ENCODE data around the gene UNC13D. TPM values are rescaled to one million over a fixed set of nuclear protein-coding genes. Genes with fewer than 3 reads are reported as not detected.

Gene UNC13D
- total and polyA plus RNA-seq, 9 of the 15 experiments (the other 6 are each of a cell fraction or from before 2014, with no cell fraction given): 0.86 to 244 (median 69.2) TPM

DNA sequence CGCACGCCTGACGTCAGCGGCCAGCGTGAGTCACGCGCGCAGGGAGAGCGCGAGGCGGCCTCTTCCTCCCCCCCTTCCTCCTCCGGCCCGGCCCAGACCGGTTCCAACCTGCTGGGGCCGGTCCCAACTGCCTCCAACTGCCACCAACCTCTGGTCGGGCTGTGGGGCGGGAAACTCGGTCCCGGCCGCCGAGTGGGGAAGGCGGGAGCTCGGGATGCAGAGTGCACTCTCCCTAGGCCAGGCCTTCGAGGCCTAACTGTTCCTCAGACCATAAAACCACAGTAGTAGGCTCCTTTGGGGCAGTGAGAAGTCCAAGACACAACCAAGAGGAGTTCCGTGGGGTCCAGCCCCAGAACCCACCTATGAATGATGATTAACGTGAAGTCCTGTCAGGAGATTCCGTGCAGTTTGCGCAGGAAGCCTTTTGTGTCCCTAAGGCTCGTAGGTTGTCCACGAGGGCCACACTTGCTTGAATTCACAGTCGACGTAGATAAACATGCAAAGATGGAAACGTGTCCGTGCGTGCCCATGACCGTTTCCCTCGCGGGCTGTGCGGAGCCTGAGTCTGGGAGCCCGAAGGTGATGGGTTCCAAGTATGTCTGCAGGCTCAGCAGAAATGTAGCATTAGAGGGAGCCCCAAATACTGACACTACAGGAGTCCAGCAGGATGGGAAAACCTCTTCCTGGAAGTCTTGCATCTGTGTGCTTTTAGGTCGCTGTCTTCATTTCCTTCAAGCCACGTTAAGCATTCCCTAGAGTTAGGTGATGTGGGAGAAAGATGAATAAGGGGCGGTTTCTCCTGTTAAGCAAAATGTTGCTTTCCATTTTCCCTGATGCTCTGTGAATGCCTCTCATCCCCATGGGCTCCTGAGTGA lies 59.0 kb downstream of the UNC13D start (continued):
- TF ChIP-seq, protein P1, sequence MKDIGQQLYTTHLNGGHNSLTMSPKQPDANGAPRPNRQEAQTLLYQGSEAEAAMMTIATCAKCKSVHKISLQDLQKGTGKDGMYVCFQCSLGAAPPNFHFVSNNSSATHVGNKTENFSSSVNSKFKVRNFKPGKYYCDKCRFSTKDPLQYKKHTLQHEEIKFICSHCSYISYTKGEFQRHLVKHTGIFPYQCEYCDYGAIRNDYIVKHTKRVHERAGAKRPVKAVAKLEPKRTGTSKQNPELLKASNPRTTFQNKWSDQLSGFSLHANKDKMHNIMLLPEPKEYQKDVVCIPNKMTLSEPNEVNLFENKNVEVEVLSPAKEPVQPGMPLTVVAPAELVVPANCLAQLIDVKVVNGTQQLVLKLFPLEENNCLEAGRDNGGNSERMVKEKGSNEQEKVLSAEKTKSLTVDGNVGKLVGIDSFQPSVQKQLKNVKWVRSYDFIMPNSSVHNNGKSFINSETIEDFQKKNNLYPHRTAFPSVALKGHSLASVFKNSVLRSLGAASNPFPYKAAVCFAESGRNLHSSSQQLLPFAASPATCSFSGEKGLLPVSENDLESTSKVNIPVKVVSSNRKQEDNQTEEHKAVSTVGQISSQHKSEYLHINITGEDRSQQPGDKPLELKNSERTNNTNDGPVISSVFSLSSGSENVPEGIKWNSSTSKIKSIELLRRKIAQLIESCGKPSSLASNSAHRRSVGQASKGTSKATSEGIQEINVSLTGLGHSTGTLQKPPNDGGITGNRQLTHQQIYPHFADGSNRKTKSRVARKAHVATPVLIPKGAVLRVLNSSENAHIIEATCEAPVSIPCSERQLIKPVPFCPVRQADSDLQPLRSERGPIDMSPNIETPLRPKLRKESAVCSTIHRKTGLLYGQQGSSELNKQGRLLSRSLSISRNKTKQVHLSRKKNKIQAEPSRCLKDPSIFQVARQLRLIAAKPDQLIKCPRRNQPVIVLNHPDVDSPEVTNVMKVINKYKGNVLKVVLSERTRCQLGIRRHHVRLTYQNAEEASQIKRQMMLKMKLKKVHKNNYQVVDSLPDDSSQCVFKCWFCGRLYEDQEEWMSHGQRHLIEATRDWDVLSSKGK (CRISPR knock-in tag; IDR thresholded peaks at IDR 0.05): no peak
- no peak for TF ChIP-seq NR3C1 (CRISPR knock-in tag; IDR thresholded peaks at IDR 0.05)
- TF ChIP-seq, protein P2, sequence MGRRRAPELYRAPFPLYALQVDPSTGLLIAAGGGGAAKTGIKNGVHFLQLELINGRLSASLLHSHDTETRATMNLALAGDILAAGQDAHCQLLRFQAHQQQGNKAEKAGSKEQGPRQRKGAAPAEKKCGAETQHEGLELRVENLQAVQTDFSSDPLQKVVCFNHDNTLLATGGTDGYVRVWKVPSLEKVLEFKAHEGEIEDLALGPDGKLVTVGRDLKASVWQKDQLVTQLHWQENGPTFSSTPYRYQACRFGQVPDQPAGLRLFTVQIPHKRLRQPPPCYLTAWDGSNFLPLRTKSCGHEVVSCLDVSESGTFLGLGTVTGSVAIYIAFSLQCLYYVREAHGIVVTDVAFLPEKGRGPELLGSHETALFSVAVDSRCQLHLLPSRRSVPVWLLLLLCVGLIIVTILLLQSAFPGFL (CRISPR knock-in tag; IDR thresholded peaks at IDR 0.05): peak; percentile 98
- 0 out of 2 replicates have a peak, but pooled peaks have one; percentile 11 for TF ChIP-seq ETV5 (CRISPR knock-in tag; IDR thresholded peaks at IDR 0.05; ENCODE audit: low read depth)
- no peak for TF ChIP-seq NFYB (IDR thresholded peaks at IDR 0.05; ENCODE audit: extremely low read depth, insufficient read length)
- peak; percentile 66; the same call in 1 of the 2 replicates for TF ChIP-seq RAD51 (IDR thresholded peaks at IDR 0.05; ENCODE audit: borderline replicate concordance, low read depth)
- peak; percentile 5; the same call in 1 of the 2 replicates for TF ChIP-seq STAT5A (IDR thresholded peaks at IDR 0.05; ENCODE audit: borderline replicate concordance, low read length)
- no peak for TF ChIP-seq XRCC4 (IDR thresholded peaks at IDR 0.05; ENCODE audit: extremely low read depth, insufficient read depth, insufficient read length)
- TF ChIP-seq ZFX (CRISPR knock-in tag; IDR thresholded peaks at IDR 0.05): peak; percentile 97
- TF ChIP-seq ZNF551 (CRISPR knock-in tag; IDR thresholded peaks at IDR 0.05): no peak
- TF ChIP-seq ZNF445 (CRISPR knock-in tag; IDR thresholded peaks at IDR 0.05; ENCODE audit: low read depth): no peak
- no peak for TF ChIP-seq ZNF224 (CRISPR knock-in tag; IDR thresholded peaks at IDR 0.05)
- peak; percentile 79; the same call in 1 of the 2 replicates for TF ChIP-seq ZNF263 (CRISPR knock-in tag; IDR thresholded peaks at IDR 0.05; ENCODE audit: borderline replicate concordance)
- TF ChIP-seq L3MBTL2 (IDR thresholded peaks at IDR 0.05): peak; percentile 100
- no peak for TF ChIP-seq HMG20B (CRISPR knock-in tag; IDR thresholded peaks at IDR 0.05)
- TF ChIP-seq, protein P3, sequence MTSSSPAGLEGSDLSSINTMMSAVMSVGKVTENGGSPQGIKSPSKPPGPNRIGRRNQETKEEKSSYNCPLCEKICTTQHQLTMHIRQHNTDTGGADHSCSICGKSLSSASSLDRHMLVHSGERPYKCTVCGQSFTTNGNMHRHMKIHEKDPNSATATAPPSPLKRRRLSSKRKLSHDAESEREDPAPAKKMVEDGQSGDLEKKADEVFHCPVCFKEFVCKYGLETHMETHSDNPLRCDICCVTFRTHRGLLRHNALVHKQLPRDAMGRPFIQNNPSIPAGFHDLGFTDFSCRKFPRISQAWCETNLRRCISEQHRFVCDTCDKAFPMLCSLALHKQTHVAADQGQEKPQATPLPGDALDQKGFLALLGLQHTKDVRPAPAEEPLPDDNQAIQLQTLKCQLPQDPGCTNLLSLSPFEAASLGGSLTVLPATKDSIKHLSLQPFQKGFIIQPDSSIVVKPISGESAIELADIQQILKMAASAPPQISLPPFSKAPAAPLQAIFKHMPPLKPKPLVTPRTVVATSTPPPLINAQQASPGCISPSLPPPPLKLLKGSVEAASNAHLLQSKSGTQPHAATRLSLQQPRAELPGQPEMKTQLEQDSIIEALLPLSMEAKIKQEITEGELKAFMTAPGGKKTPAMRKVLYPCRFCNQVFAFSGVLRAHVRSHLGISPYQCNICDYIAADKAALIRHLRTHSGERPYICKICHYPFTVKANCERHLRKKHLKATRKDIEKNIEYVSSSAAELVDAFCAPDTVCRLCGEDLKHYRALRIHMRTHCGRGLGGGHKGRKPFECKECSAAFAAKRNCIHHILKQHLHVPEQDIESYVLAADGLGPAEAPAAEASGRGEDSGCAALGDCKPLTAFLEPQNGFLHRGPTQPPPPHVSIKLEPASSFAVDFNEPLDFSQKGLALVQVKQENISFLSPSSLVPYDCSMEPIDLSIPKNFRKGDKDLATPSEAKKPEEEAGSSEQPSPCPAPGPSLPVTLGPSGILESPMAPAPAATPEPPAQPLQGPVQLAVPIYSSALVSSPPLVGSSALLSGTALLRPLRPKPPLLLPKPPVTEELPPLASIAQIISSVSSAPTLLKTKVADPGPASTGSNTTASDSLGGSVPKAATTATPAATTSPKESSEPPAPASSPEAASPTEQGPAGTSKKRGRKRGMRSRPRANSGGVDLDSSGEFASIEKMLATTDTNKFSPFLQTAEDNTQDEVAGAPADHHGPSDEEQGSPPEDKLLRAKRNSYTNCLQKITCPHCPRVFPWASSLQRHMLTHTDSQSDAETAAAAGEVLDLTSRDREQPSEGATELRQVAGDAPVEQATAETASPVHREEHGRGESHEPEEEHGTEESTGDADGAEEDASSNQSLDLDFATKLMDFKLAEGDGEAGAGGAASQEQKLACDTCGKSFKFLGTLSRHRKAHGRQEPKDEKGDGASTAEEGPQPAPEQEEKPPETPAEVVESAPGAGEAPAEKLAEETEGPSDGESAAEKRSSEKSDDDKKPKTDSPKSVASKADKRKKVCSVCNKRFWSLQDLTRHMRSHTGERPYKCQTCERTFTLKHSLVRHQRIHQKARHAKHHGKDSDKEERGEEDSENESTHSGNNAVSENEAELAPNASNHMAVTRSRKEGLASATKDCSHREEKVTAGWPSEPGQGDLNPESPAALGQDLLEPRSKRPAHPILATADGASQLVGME (CRISPR knock-in tag; IDR thresholded peaks at IDR 0.05): peak; percentile 64; the same call in 1 of the 2 replicates
- no peak for TF ChIP-seq HNRNPL (IDR thresholded peaks at IDR 0.05; ENCODE audit: low read depth, low read length)
- no peak for TF ChIP-seq NUFIP1 (IDR thresholded peaks at IDR 0.05; ENCODE audit: partially characterized antibody)
